HEK293 (cell line): ENCODE measurements around the gene KLF12.

ENCODE experiments used
- FEZF1 ChIP-seq: fragments of 450-650 bp; formaldehyde crosslinking; IDR thresholded peaks from 2 replicates; pipeline ENCODE4 v1.5.1; 2016; ENCODE audit warnings: missing biosample characterization, missing genetic modification characterization
- GLI4 ChIP-seq: fragments of 450-650 bp; formaldehyde crosslinking; IDR thresholded peaks from 2 replicates; pipeline ENCODE4 v1.5.1; 2016; ENCODE audit warnings: missing biosample characterization, missing genetic modification characterization
- GLIS1 ChIP-seq: fragments of 450-650 bp; formaldehyde crosslinking; IDR thresholded peaks from 2 replicates; pipeline ENCODE4 v1.5.1; 2016; ENCODE audit warnings: missing biosample characterization, missing genetic modification characterization
- KLF10 ChIP-seq: fragments of 450-650 bp; IDR thresholded peaks from 2 replicates; pipeline ENCODE4 v1.5.1; 2018; ENCODE audit warnings: missing biosample characterization, mild to moderate bottlenecking, missing genetic modification characterization
- MYNN ChIP-seq: fragments of 450-650 bp; formaldehyde crosslinking; IDR thresholded peaks from 2 replicates; pipeline ENCODE4 v1.5.1; 2016; ENCODE audit warnings: missing biosample characterization, missing genetic modification characterization, borderline replicate concordance
- MZF1 ChIP-seq: fragments of 450-650 bp; formaldehyde crosslinking; IDR thresholded peaks from 2 replicates; pipeline ENCODE4 v1.5.1; 2017; ENCODE audit warnings: missing biosample characterization, missing genetic modification characterization, borderline replicate concordance
- OSR2 ChIP-seq: fragments of 450-650 bp; formaldehyde crosslinking; IDR thresholded peaks from 2 replicates; pipeline ENCODE4 v1.5.1; 2016; ENCODE audit warnings: missing biosample characterization, missing genetic modification characterization
- PRDM1 ChIP-seq: fragments of 450-650 bp; formaldehyde crosslinking; IDR thresholded peaks from 2 replicates; pipeline ENCODE4; 2016; ENCODE audit warnings: missing biosample characterization, missing genetic modification characterization
- PRDM4 ChIP-seq: fragments of 450-650 bp; formaldehyde crosslinking; IDR thresholded peaks from 2 replicates; pipeline ENCODE4 v1.5.1; 2017; ENCODE audit warnings: missing biosample characterization, missing genetic modification characterization
- SCRT1 ChIP-seq: fragments of 450-650 bp; formaldehyde crosslinking; IDR thresholded peaks from 2 replicates; pipeline ENCODE4 v1.5.1; 2016; ENCODE audit warnings: missing biosample characterization, missing genetic modification characterization, borderline replicate concordance
- SP3 ChIP-seq: fragments of 450-650 bp; formaldehyde crosslinking; IDR thresholded peaks from 2 replicates; pipeline ENCODE4 v1.5.1; 2016; ENCODE audit warnings: missing biosample characterization, missing genetic modification characterization
- ZBTB21 ChIP-seq: fragments of 450-650 bp; formaldehyde crosslinking; IDR thresholded peaks from 2 replicates; pipeline ENCODE4 v1.5.1; 2017; ENCODE audit warnings: missing biosample characterization, missing genetic modification characterization
- ZBTB26 ChIP-seq: fragments of 450-650 bp; formaldehyde crosslinking; optimal IDR thresholded peaks from 2 replicates; pipeline ENCODE3; 2016; ENCODE audit warnings: missing biosample characterization, mild to moderate bottlenecking, missing genetic modification characterization
- ZEB2 ChIP-seq: fragments of 450-650 bp; formaldehyde crosslinking; IDR thresholded peaks from 2 replicates; pipeline ENCODE4 v1.5.1; 2016; ENCODE audit warnings: missing biosample characterization, missing genetic modification characterization
- ZIC2 ChIP-seq: fragments of 450-650 bp; formaldehyde crosslinking; IDR thresholded peaks from 2 replicates; pipeline ENCODE4 v1.5.1; 2016; ENCODE audit warnings: missing biosample characterization, missing genetic modification characterization
- ZNF221 ChIP-seq: fragments of 450-650 bp; formaldehyde crosslinking; IDR thresholded peaks from 2 replicates; pipeline ENCODE4 v1.5.1; 2017; ENCODE audit warnings: missing biosample characterization, missing genetic modification characterization, borderline replicate concordance
- ZNF24 ChIP-seq: fragments of 450-650 bp; formaldehyde crosslinking; IDR thresholded peaks from 2 replicates; pipeline ENCODE4 v1.5.1; 2016; ENCODE audit warnings: missing biosample characterization, missing genetic modification characterization
- ZNF266 ChIP-seq: fragments of 450-650 bp; formaldehyde crosslinking; IDR thresholded peaks from 2 replicates; pipeline ENCODE4 v1.5.1; 2016; ENCODE audit warnings: missing biosample characterization, missing genetic modification characterization, low read depth
- ZNF292 ChIP-seq: fragments of 450-650 bp; formaldehyde crosslinking; IDR thresholded peaks from 2 replicates; pipeline ENCODE4 v1.5.1; 2016; ENCODE audit warnings: low read depth, missing biosample characterization, missing genetic modification characterization, borderline replicate concordance
- ZNF311 ChIP-seq: fragments of 450-650 bp; formaldehyde crosslinking; IDR thresholded peaks from 2 replicates; pipeline ENCODE4 v1.5.1; 2017; ENCODE audit warnings: missing biosample characterization, missing genetic modification characterization, borderline replicate concordance
- ZNF391 ChIP-seq: fragments of 450-650 bp; formaldehyde crosslinking; IDR thresholded peaks from 2 replicates; pipeline ENCODE4 v1.5.1; 2016; ENCODE audit warnings: low read depth, missing biosample characterization, missing genetic modification characterization, borderline replicate concordance
- ZNF48 ChIP-seq: fragments of 450-650 bp; formaldehyde crosslinking; IDR thresholded peaks from 2 replicates; pipeline ENCODE4 v1.5.1; 2016; ENCODE audit warnings: missing biosample characterization, missing genetic modification characterization
- ZNF658 ChIP-seq: fragments of 450-650 bp; formaldehyde crosslinking; IDR thresholded peaks from 2 replicates; pipeline ENCODE4; 2016; ENCODE audit warnings: missing biosample characterization, missing genetic modification characterization
- ZSCAN30 ChIP-seq: fragments of 450-650 bp; IDR thresholded peaks from 2 replicates; pipeline ENCODE4 v1.5.1; 2018; ENCODE audit warnings: missing biosample characterization, mild to moderate bottlenecking, missing genetic modification characterization, moderate library complexity
- TF ChIP-seq, protein P1 (sequence below): fragments of 450-650 bp; formaldehyde crosslinking; IDR thresholded peaks from 2 replicates; pipeline ENCODE4 v1.5.1; 2016; ENCODE audit warnings: missing biosample characterization, missing genetic modification characterization
- TF ChIP-seq, protein P2 (sequence below): fragments of 450-650 bp; formaldehyde crosslinking; IDR thresholded peaks from 2 replicates; pipeline ENCODE4 v1.5.1; 2016; ENCODE audit warnings: missing biosample characterization, missing genetic modification characterization

KLF12 gene

DNA sequence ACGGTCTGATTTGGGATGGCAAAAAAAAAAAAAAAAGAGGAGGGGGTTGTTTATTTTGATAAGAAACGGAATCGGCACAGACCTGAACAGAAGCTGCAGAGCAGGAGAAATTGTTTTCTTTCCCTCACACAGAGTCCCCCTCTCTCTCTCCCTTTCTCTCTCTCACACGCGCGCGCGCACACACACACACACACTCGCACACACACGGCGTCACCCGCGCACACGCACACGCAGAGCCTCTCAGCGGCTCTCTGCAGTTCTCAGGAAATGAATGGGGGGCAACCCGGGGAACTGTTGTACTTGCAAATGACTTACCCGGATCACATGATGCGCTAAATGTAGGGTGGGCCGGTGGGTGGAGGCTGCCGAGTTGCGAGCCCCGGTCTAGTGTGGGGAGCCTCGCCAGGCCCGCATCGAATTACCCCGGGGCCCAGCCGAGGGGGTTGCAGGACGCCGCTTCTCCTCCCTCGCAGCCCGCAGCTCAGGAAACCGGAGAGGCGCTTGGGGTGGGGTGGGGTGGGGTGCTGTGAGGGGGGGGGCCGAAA is 475 bp downstream of the KLF12 start (continued):
- TF ChIP-seq ZNF24 (tag by site-specific recombination) (peak; percentile 72; the same call in 1 of the 2 replicates), ZNF292 (no peak), SP3 (tag by site-specific recombination) (peak; percentile 44; the same call in 1 of the 2 replicates), FEZF1 (tag by site-specific recombination) (peak; percentile 56), OSR2 (peak; percentile 60), MZF1 (0 out of 2 replicates have a peak, but pooled peaks have one; percentile 19), KLF10 (tag by site-specific recombination) (peak; percentile 10; the same call in 1 of the 2 replicates), MYNN (no peak), ZNF266 (no peak), ZBTB26 (tag by site-specific recombination) (peak; percentile 88), GLIS1 (peak; percentile 86), ZSCAN30 (no peak), ZNF221 (tag by site-specific recombination) (no peak), ZNF48 (tag by site-specific recombination) (no peak), PRDM1 (tag by site-specific recombination) (peak; percentile 94), GLI4 (tag by site-specific recombination) (no peak), ZBTB21 (tag by site-specific recombination) (no peak), PRDM4 (tag by site-specific recombination) (peak; percentile 39; the same call in 1 of the 2 replicates), ZIC2 (tag by site-specific recombination) (peak; percentile 78), SCRT1 (peak; percentile 60; the same call in 1 of the 2 replicates), ZNF391 (peak; percentile 73; the same call in 1 of the 2 replicates), ZNF658 (tag by site-specific recombination) (no peak), ZEB2 (tag by site-specific recombination) (peak; percentile 68), ZNF311 (tag by site-specific recombination) (no peak)
- TF ChIP-seq, protein P1, sequence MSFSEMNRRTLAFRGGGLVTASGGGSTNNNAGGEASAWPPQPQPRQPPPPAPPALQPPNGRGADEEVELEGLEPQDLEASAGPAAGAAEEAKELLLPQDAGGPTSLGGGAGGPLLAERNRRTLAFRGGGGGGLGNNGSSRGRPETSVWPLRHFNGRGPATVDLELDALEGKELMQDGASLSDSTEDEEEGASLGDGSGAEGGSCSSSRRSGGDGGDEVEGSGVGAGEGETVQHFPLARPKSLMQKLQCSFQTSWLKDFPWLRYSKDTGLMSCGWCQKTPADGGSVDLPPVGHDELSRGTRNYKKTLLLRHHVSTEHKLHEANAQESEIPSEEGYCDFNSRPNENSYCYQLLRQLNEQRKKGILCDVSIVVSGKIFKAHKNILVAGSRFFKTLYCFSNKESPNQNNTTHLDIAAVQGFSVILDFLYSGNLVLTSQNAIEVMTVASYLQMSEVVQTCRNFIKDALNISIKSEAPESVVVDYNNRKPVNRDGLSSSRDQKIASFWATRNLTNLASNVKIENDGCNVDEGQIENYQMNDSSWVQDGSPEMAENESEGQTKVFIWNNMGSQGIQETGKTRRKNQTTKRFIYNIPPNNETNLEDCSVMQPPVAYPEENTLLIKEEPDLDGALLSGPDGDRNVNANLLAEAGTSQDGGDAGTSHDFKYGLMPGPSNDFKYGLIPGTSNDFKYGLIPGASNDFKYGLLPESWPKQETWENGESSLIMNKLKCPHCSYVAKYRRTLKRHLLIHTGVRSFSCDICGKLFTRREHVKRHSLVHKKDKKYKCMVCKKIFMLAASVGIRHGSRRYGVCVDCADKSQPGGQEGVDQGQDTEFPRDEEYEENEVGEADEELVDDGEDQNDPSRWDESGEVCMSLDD (tag by site-specific recombination), result peak; percentile 63
- TF ChIP-seq, protein P2, sequence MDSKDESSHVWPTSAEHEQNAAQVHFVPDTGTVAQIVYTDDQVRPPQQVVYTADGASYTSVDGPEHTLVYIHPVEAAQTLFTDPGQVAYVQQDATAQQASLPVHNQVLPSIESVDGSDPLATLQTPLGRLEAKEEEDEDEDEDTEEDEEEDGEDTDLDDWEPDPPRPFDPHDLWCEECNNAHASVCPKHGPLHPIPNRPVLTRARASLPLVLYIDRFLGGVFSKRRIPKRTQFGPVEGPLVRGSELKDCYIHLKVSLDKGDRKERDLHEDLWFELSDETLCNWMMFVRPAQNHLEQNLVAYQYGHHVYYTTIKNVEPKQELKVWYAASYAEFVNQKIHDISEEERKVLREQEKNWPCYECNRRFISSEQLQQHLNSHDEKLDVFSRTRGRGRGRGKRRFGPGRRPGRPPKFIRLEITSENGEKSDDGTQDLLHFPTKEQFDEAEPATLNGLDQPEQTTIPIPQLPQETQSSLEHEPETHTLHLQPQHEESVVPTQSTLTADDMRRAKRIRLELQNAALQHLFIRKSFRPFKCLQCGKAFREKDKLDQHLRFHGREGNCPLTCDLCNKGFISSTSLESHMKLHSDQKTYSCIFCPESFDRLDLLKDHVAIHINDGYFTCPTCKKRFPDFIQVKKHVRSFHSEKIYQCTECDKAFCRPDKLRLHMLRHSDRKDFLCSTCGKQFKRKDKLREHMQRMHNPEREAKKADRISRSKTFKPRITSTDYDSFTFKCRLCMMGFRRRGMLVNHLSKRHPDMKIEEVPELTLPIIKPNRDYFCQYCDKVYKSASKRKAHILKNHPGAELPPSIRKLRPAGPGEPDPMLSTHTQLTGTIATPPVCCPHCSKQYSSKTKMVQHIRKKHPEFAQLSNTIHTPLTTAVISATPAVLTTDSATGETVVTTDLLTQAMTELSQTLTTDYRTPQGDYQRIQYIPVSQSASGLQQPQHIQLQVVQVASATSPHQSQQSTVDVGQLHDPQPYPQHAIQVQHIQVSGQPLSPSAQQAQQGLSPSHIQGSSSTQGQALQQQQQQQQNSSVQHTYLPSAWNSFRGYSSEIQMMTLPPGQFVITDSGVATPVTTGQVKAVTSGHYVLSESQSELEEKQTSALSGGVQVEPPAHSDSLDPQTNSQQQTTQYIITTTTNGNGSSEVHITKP (tag by site-specific recombination), result peak; percentile 77
- TF ChIP-seq, all 188 proteins: peak for 55
